CD1c-positive myeloid dendritic cell (primary cell): ENCODE results near the gene GADD45G.

Source experiments
- DNase-seq: peaks from one replicate; pipeline ENCODE4 v3.0.0-alpha.2; 2016; ENCODE audit errors: extremely low spot score

Gene GADD45G

DNA sequence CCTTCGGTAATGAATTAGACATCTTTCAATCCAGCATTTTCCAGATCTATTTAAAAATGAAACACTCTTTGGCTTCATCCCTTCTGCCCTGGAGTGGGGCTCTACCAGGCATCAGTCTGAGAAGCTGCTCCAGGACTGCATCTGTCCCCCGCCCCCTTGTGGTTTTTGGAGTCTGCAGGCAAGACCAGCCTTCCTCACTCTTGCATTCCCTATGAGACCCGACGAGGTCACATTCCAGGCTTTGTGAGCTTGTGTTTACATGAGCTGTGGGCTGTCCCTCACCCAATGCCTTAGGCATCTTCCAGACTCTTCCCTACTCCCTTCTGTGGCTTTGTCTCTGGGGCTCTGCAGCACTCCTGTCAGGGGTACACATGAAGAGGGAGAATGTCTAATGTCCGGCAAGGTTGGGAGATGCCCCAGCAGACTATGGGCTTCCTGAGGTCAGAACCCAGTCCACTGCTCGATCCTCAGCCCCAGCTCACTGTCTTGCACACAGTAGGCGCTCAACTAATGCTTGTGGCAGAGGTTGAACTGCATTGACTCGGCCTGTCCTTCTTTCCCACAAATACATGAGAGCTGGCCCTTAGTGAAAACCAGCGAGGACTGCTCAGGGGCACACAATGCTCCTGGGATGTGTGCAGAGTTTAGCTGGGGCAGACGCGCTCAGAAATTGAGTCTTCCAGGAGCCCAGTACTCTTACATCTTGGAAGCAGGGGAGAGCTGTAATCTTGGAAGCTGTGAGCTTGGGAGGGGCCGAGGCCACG is 11.7 kb upstream of the GADD45G start:
- no peak for DNase-seq

DNA sequence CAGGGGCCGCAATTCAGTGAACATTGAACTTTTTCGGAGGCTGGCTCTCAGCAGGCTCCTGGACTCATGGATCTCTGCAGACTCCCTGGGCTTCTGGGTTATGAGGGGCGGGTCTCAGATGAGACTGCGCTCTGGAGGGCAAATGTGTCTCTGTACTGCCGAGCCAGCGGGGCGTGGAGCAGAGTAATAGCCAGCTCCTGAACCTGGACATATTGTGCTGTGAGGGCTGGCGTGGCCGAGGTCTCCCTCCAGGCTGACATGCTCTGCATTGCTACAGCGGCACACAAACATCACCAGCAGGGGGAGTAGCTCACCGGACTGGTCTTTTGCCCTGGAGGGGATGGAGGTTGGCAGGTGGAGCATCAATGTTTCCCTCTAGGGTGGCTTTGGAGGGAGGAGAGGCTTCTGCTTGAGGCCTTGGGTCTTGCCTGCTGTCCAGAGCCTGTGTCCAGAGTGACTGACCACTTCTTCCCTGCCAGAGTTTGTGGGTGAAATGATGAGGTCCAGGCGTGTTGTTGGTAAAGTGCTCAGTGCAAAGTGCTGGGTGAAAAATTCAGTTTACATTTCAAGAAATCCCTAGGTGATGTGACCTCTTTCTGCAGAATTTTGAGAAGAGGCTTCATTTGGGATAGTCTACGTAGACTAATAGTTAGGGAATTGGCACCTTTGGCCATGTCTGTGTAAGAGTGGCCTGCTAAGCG is 10.9 kb upstream of the GADD45G start:
- DNase-seq, result peak; percentile 65

DNA sequence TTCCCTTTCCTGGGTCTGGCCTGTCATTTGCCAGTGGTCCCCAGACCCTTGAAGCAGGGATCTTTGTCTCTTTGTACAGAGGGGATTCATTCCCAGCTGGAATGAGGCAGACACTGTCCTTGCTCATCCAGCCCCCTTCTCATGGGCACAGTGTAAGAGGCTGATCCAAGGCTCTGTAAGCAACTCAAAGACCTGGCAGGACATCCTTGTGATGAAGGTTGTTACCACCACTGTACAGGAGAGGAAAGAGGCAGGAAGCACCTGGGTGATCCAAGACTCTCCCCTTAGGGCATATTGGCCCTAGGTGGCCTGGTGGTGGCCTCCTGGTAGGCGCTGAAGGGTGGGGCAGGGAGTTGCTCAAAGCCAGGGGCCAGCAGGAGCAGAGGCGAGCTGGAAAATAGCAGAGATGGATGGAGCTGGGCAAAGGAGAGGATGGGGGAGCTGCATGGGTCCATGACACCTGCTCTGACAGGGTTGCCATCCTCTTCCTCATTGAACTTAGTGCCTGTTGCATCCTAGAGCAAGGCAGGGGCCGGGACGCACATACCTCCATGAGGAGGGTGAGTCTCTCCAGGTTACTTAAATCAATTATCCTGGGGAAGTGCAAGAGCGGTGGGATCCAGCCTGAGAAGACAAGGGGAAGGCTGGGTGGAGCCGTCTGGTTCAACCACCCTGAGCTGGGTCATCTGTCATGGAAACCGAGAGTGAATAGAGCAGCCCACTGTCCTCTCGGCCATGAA is 9.8 kb upstream of the GADD45G start:
- no peak for DNase-seq

DNA sequence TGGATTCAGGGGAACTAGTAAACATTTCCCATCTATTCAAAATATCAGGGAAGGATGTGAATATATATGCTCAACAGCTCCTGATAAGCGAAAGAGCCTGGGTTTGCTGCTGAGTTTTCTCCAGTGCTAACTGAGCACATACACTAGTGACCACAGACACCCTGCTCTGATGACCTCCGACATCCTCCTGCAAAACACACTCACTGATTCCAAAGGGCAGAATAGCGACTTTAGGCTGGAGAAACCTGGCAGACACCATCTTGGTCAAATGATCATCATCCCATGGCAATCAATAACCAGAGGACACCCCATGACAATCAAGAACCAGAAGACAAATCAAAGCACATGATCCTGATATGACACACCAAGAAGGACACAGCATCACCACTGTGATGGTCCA is 9.2 kb upstream of the GADD45G start:
- no peak for DNase-seq

DNA sequence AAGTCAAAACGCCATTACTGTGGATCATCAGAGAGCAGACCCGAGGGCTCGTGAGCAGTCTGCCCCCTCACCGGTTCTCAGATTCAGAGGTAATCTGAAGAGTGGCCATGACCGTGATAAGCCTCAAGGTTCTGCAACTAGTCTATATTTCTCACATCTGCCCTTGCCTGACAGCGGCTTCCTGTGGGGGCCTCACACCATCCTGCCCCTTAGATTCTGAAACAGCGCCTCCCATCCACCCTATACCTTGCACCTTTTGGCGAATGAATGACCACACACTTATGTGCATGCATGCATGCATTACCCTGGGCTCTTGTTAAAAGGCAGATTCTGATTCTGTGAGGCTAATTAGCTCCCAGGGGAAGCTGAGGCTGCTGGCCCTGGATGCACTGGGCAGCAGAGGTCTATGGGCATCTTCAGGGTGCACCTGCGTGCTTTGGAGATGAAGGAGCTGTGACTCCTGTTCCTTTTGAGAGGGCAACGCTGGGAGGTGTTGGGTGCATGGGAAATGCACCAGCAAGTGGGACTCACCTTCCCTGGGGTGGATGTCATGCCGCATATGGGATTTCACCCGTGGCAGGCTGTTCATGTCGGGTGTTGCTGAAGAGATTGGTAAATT is 7.8 kb upstream of the GADD45G start:
- DNase-seq, result no peak

DNA sequence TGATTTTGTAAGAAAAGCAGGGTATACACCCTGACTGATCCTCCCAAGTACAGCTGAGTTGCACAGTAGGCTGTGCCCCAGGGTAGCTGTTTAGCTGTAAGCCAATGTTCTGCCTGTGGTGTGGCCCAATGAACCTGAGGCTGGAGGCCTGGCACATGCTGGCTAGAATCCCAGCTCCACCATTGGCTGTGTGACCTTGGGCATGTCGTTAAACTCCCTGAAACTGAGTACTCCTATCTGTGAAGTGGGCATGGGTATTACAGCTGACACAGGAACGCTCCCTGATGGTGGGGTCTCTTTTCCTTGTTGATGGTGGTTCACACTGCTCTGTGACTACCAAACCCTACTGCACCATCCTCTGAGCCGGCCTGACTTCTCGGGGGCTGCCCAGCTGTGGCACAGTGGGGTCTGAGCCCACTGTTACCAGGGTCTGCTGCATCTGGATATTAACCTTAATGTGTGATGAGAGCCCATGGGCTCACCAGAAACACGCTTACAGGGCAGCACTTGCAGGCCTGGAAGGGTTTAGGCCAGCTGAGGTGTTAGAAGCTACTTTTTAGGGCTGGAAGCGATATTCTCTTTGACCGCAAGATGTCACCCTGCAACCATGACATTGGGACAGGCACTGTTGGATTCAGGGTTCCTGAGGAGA is 7.0 kb upstream of the GADD45G start:
- peak; percentile 80 for DNase-seq

DNA sequence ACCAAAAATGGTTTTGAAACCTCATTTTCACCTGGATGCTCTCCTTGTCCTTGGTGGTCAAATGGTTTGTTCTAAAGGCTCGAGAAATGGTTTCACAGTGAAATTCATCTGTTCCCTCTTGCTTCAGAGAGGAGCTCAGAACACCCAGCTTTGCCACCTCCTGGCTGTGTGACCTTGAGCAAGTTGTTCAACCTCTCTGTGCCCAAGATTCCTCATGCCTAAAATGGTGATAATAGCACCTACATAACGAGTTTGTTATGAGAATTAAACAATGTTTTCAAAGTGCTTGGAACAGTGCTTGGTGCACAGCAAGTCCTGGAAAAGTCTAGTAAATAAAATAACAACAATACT is 6.5 kb upstream of the GADD45G start:
- DNase-seq, result no peak

DNA sequence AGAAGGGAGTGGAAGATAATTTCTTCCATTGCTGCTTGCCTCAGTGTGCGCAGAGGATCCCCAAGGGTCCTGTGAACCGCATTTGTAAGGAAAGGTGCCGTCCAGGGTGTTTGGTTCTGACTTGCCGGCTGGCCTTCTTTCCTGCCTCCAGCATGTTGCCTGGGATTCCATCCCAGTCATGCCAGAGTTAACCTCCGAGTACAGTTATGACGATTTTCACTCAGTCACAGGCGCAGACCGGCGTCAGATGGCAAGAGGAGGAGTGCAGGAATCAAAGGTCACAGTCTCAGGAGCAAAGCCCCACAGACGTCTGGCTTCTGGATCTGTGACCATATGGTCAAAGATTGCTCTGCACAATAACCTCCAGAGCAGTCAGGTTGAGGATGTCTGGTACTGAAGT is 5.9 kb upstream of the GADD45G start:
- no peak for DNase-seq

DNA sequence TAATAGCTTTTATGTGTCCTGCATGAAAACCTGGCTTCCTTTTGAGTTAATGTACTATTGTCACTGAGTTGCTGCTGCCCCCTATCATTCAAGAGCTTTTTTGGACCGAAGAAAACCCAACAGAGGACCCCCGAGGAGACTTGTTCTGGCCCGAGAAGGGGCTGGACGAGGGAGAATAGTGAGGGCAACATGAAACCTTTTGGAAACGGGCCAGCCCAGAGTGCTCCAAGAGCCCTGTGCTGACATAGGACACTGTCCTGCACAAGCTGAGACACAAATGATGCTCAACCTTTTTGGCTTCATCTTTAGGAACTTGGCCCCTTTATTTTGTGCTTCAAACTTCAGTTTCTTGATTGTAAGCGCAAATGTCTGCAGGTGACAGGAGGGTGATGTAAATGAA is 4.0 kb upstream of the GADD45G start:
- DNase-seq, result no peak

DNA sequence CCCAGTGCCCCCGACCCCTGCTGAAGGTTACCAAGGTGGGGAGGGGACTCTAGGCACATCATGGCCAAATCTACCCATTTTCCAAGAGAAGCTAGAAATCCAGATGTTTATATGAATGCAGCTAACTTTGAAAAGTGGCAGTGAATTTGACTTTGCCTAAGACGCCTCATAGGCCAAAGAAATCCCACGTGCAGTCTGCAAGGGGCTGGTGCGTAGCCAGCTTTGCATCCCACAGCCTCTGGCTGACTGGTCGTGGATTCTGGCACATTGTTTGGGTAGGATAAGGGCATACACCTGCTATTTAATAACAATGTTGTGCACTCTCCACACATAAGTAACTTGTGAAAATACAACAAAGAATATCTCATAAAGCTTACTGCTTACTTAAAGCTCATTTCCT is 3.5 kb upstream of the GADD45G start:
- no peak for DNase-seq

DNA sequence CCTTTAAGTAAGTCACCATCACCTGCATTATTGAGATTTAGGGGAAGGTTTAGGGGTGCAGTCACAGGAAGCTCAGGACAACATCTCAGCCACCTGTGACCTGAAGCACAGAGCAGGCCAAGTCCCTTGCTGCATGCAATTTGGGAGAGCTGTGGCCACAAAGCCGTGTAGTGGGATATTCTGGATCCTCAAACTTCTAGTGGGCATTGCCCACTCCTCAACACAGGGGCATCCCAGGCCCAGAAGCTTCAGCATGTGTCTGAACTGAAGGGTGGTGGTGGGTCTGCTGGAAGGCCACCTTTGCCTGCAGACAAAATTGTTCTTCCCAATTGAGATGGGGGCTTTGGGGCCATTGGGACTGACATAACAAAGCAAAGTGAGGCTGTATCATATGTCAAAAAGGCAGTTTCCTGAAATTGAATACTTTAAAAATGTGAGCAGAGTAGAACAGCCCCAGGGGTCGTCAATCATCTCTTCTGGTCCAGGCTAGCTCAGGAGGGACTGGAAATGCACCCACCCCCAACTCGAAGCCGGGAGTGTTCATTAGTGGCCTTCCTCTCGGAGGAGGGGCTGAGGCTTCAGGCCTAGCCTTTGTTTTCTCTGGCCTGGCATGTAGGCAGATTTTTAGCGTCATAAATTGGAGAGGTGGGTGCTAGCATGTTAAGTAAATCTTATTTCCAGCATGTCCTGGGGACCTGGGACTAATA is 2.8 kb upstream of the GADD45G start:
- no peak for DNase-seq

DNA sequence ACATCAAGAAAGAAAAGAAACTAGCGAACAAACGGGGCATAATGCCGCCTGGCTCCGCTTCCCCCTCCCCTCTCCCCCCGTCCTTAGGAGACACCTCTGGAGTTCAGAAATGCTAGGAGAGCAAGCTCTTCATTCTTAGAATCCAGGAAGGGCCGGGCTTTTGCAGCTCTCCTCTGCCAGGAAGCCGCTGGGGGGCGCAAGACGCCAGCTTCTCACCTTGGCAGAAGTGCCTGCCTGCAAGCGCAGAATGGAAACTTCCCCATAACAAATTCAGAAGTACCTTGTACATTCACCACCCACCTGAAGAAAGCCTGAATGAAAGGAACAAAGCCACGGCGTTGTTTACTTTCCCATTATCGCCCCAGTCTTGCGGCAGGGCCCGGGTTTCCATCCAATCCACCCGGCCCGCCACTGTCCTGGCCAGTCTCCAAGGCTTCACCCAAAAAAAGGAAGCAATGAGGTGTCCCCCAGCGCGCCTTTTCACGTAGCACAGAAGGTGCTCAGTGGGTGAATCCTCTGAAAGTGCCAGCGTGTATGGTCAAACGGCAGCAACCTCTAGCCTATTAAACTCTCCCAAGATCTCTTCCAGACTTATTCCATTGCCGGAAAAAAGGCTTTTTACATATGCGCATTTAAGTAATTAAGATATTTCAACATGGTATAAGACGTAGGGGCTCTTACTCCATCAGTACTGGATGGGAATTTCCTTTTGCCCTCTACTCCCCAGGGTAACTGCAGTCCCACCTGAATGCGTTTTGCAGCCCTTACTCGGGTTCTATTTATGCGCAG is 1.6 kb upstream of the GADD45G start:
- peak; percentile 91 for DNase-seq

DNA sequence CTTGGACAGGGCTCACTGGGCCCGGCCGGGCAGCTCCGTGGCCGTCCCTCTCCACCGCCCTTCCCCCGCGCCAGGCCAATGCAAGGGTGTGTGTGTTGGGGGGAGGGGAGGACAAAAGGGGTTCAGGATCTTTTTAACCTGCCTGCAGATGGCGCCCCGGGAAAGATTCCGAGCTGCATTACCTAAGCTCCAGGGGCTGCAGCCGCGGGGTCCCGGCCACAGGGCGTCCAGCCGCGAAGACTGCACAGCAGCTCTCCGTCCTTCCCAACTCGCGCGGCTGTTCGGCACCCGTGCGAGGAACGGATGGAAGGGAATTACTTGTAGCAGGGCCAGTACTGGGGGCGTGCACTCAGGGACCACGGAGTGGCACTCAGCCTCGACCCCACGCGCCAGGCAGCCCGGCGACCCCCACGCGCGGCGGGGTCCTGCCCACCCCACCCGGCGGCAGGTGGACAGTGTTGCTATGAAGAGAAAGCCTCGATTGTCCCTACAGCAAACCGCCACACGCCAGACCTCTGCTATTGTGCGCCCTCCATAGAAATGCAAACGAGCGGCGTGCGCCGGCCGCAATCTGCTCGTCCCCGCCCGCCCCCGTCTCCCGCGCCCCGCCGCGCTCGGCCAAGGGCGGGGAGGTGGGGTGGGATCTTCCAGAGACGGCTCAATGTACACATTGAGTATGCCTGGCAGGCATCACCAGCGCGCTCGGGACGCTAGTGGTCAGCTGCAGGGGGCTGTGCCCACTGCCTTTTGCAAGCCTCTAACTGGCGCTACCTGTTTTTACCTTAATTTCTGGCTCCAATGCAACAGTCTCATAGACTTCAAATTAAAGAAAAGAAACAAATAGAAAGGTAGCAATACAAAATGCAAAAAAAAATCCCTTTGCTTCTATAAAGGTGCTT is 796 bp upstream of the GADD45G start:
- peak; percentile 55 for DNase-seq

DNA sequence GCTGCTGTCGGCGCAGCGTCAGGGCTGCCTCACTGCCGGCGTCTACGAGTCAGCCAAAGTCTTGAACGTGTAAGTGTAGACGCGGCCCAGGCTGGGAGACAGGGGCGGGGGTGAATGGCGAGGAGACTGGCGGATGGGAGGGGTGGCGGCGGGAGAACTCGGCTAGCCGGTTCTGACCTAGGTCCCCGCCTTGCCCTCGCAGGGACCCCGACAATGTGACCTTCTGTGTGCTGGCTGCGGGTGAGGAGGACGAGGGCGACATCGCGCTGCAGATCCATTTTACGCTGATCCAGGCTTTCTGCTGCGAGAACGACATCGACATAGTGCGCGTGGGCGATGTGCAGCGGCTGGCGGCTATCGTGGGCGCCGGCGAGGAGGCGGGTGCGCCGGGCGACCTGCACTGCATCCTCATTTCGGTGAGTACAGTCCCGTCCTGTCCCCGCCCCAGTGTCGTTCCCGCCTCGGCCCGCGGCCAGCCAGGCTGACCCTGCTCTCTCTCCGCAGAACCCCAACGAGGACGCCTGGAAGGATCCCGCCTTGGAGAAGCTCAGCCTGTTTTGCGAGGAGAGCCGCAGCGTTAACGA is 745 bp downstream of the GADD45G start:
- peak; percentile 94 for DNase-seq

DNA sequence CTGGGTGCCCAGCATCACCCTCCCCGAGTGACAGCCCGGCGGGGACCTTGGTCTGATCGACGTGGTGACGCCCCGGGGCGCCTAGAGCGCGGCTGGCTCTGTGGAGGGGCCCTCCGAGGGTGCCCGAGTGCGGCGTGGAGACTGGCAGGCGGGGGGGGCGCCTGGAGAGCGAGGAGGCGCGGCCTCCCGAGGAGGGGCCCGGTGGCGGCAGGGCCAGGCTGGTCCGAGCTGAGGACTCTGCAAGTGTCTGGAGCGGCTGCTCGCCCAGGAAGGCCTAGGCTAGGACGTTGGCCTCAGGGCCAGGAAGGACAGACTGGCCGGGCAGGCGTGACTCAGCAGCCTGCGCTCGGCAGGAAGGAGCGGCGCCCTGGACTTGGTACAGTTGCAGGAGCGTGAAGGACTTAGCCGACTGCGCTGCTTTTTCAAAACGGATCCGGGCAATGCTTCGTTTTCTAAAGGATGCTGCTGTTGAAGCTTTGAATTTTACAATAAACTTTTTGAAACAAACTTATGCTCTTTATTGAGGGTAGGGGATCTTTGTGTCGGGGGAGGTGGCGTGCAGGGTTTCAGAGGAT is 1.3 kb downstream of the GADD45G start:
- DNase-seq, result peak; percentile 74

DNA sequence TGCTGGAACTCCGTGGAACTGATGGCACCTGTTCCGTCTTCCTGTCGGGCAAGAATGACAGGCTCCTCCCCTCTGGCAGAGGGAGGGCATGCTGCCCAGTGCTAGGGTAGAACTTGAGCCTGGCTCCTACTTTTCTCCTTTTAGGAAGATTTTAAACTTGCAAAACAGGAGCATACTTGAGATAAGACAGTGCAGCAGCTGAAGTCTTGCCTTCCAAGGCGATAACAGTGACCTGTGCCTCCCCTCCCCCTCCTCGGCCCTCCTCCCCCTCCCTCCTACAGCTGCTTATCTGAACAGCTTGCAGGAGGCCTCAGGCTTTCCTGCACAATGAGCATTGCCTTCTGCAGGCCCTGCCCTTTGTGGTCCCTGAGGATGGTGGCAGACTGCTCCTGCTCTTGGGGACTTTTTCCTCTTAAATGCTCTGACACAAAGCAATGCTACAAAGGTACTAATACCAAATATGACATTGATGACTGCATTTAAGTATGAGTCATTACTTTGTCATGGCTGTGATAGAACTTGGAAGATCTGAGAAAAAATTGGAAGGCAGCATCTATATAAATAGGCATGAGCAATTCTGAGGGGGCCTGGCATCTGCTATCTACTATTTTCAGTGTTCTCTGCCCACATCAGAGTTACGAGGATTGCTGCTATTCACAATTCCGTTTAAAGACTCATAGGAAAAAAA is 2.0 kb downstream of the GADD45G start:
- DNase-seq, result peak; percentile 44

DNA sequence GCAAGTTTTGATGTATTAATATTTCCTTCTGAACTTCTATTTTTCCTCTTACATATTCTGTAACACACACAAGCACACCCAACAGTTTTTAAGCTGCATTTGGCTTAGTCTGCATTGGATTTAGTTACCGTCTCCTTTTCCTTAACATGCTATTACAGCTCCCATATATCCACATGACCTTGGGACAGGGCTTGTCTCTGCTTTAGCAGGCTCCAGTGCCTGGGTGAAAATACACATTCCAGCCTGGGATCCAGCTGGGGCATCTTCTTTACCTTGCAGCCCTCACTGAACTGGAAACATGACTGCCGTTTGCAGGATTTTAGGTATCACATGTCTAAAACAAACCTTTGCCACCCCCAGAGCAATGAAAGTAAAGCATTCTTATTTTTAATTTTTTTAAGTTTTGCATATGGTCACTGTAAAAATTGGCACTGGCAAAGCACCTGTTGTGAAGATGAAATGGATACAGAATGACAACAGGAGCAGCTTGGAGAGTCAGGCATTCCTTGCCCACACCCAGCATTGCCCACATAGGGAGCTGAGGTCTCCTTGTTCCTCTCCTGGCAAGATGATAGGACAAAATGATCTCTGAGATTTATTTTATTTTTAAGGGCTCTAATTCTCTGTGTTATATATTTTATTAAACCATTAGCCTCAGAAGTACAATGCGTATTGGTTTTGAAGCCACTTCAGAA is 4.0 kb downstream of the GADD45G start:
- no peak for DNase-seq
